Left colon (tissue), 2 donors: ENCODE data around the gene KRT38. TPM values are rescaled to one million over a fixed set of nuclear protein-coding genes. Genes with fewer than 3 reads are reported as not detected.
A peak's percentile ranks its signal among the peaks of the same experiment; 100 is the strongest.
"Not testable (repeated sequence)": the region's sequence is repeated elsewhere in the genome, so short reads cannot be mapped to it uniquely, and the experiment has no call there.

Experiments used
- ATAC-seq: fragments of 200-7000 bp; cut with Tn5 transposase; one replicate; pipeline ENCODE4 v1.9.1; 2020; ENCODE audit warnings: mild to moderate bottlenecking, moderate library complexity
- DNase-seq, 2 donors: peaks; one replicate each; pipeline ENCODE4 v3.0.0-alpha.2; 2020
- intact Hi-C, 2 donors: fragments of 100-400 bp; cut with DNase I in 1 of 2; cut with micrococcal nuclease in 1 of 2; formaldehyde crosslinking; loops; one replicate each; pipeline versions ENCODE4 v1.11.2 to v1.14.0; 2022; cut with DNase I, micrococcal nuclease
- total RNA-seq, 2 donors: library from RNA; stranded (reverse); fragmentation: NEBNext Ultra II Directional; extraction: Animal tissue kit (Norgen Biotek cat#: 25700); gene quantifications; one replicate each; pipeline ENCODE4 v1.2.1, GENCODE V29; 2021
- donor health status: DM: no; HTN: no; CAD: no.
- donor health status: DM: yes; HTN: yes; CAD: no.

Gene KRT38
- total RNA-seq, 2 donors from 2014 or later: not detected

DNA sequence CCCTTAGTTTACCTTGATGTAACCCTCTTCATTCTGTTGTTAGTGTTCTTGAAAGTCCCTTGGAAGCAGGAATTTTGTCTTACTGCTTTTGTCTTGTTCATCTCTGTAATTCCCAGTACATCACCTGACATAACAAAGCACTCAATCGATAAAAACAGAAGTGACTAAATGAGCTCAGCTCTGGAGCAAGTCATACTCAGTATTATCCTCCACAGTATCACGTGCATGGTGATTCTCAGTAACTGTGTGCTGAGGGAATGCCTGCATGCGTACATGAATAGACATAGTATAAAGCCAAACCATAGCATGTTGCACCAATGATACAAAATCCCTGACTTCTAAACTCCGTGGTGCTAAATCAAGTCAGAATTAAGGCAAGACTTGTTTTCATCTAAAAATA lies 7.2 kb downstream of the KRT38 start:
- intact Hi-C loops: no loop called here
- DNase-seq (no peak), ATAC-seq (no peak)

DNA sequence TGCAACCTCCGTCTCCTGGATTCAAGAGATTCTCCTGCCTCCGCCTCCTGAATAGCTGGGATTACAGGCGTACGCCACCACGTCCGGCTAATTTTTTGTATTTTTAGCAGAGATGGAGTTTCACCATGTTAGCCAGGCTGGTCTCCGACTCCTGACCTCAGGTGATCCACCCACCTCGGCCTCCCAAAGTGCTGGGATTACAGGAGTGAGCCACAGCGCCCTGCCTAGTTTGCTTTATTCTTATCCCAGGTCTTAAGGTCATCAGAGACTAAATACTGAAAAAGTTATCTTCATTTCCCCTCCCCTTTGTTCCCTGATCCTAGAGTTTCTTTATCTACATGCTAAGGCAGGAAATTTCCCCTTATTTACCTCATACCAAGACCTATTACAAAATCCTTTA lies 10.4 kb downstream of the KRT38 start:
- DNase-seq, ATAC-seq, intact Hi-C loops: not testable (repeated sequence)

DNA sequence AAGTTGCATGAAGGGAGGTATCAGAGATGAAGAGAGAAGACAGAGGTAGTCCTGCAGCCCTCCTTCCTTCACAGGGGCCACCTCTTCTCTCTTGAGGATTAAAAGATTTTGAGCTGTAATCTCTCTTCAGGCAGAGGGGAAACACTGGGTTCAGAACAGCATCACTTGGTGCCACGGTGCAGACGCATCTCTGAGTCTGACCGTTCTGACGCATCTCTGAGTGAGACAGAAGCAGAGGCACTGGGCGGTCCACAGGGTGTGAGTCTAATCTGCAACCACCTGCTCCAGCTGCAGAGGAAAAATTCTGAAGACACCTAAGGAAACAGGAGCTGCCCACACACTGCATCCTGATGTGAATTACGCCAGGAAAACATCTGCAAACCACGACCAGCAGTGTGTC lies 11.1 kb downstream of the KRT38 start:
- DNase-seq (no peak), ATAC-seq (no peak)
- intact Hi-C loops: no loop called here

DNA sequence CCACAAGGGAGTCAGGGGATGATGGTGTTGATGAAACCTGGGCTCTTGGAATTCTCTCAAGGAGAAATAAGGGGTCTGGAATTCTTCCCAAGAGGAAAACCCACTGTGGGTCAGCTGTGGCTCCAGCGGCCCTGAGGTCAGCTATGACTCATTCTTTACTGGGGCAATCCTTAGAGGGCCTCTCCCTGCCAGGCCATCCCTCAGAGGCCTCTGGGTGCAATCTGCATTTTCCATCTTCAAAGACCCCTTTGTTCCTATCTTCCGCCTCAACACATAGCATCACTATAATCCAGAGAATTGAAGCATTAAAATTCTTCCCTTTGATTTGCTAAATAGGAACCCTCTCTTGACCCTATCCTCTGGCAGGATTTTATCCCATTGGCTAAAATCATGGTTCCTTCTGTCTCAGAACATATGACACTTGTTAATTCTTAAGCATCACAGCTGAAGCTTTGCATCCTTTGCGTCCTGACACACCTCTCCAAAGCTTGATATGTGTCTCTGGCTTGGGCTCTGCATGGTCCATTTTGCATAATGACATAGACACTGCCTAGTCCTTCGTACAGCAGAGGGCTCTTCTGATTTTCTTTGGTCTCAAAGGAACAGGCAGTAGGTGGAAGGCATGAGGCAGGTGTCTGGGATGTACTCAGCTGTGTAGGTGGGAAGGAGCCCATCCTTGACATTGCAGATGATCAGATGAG lies 12.0 kb downstream of the KRT38 start:
- intact Hi-C loops: no loop called here
- ATAC-seq (no peak), DNase-seq (no peak)

DNA sequence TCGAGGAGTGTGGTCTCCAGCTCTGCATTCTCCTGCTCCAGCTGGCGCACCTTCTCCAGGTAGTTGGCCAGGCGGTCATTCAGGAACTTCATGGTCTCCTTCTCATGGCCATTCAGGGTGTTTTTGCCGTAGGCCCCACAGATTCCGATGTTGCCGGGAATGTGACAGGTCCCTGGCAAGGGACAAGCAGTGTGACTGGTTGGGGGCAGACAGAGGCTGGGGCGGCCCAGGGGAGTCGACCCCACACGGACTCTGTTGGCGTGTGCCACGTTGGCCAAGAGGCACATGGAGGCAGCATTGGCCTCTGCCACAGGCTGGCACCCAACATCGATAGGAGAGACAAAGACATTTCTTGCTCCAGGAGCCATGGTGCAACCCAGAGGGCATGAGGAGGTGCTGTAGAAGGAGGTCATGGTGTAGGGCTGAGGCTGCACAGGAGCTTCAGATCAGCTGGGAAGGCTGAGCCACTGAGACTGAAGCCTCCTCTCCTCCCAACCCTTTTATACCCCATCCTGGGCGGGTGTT lies 16.6 kb downstream of the KRT38 start, which contains the start of gene KRT37:
TSS of gene KRT37 (minus strand) at position 475 of the 525 bp plus-strand sequence. CDS start at position 413, 62 bp downstream.
- intact Hi-C loops: no loop called here
- ATAC-seq: no peak
- DNase-seq: no peak

DNA sequence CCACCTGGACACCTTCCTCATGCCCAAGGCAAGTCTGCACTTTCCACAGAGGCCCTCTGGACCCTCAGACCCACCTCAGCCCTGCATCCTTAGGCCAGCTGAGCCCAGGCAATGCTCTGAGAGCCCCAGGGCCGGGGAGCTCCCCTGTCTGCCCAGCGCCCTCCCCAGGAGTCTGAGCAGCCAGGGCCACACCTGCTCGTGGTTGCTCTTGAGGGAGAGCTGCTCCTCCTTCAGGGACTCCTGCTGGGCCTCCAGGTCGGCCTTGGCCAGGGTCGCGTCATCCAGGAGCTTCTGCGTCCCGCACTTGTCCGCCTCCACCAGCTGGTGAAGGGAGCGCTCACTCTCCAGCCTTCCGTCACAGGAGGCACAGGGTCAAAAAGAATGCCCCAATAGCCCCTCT lies 18.2 kb downstream of the KRT38 start:
- ATAC-seq, DNase-seq, intact Hi-C loops: not testable (repeated sequence)

DNA sequence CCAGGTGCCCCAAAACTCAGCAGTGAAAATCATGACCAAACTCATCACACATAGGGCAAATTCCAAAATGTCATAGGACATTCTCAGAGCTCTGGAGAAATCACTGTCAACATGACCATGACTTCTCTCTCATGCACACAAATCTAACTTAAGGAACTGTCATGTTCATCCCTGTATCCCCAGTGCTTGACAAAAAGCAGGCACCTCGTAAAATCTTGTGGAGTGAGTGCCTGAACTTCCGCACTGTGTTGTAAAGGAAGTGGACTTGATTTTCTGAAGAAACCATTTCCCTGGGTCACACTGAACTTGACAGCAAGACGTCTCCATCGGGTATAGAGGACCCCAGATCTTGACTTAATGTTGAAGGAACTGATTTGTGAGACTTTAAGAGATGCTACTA lies 19.2 kb downstream of the KRT38 start:
- DNase-seq (no peak), ATAC-seq (no peak)
- intact Hi-C loops: no loop called here

DNA sequence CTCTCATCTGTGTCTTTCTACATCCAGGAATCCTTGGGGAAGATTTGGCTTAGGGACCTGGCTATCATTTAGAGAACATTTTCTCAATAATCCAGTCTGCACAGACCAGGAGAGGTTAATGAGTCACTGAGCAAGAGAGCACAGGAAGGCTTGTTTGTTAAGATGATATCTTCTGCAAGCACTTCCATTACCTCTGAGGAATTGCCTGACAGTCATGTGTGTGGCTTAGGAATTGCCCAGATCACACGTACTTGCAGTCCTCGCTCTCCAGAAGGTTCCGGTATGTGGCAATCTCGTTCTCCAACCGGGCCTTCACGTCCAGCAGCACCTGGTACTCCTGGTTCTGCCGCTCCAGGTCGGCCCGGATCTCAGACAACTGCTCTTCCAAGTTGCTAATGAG lies 19.7 kb downstream of the KRT38 start:
- intact Hi-C loops: no loop called here
- DNase-seq (no peak), ATAC-seq (no peak)

DNA sequence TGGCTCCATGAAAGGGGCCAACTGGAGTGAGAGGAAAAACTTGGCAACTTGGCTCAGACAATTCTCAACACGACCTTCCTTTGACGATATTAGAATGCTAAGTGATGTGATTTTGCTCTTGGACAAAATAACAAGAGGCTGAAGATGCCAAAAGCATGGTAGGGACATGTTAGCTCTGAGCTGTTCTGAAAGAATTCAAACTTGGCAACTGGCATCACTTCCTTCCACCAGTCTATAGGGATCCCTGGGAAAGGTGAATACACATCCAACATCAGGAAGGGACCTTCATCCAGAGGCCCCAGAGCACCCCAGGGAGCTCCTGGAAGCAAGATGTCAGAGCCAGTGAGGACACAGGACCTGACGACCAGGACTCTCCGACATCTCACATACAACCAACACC lies 20.6 kb downstream of the KRT38 start:
- DNase-seq: no peak
- intact Hi-C loops: no loop called here
- no peak for ATAC-seq

DNA sequence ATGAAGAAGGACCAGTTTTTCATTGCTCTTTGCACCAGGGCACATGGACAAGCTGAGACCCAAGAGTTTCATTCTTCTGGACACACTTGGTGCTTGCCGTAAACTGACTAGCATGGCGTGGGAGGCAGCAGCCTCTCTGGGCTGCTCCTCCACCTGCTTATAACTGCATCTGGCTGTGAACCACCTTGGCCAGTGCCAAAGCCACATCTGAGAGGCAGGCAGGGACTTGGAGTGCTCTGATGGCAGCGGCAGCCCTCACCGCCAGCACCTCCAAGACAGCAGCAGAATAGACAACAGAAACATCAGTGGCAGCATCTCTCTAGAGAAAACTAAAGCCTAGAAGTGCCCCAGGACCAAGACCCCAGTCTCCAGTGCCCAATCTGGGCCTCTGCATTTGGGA lies 21.1 kb downstream of the KRT38 start:
- intact Hi-C loops: no loop called here
- DNase-seq (no peak), ATAC-seq (no peak)

DNA sequence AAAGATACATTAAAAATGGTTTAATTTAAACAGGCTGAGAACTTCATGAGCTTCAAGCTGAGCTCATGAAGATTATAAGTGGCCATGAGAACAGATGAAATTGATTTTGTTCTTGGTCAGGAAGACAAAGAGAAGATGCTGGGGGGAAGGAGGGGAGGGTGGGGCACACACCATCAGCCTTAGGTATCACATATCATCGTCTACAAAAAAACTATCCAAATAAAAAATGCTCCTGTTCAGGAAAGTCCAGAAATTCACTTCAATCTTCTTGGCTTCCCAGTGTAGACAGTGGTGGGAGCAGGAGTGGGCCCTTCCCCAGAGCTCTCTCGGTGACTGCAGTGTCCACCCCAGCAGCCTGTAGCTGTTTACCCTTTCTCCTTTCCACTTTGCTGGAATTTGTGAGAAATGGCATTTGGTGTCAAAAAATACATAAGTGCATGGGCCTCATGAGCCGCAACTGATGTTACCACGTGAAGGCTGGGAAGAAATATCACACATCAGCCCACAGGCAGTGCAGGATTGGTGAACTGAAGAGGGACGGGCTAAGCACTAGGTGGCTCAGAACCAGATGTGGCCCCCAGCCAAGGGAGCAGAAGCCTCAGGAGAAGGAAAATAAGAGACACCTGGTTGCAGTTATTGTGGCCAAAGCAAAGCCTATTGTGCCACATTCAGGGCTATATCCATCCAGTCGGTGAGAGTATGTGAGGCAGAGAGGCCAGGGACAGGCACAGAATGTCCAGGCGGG lies 22.5 kb downstream of the KRT38 start:
- DNase-seq (no peak), ATAC-seq (no peak)
- intact Hi-C loops: no loop called here

DNA sequence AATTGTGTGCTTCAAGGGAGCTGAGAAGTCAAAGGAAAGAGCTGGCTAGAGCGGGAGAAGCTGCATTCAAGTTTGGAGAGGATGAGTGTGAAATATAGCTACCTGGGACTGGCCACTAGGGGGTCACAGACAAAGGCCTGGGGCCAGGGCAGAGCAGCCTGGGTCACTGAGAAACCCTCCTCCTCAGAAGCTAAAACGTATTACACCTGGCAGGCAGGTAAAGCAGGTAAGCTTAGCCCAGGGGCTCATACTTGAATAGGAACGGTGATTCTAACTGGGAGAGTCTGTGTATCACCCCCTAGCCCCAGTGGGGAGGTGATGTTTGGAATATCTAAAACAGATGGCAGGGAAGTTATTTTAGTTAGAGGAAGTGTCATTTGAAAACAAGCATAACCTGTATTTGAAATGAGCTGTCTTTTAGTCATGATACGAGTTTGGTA lies 23.2 kb downstream of the KRT38 start:
- intact Hi-C loops: no loop called here
- ATAC-seq (peak; percentile 44), DNase-seq (peak in 1 of 2 donors; percentile 15)

DNA sequence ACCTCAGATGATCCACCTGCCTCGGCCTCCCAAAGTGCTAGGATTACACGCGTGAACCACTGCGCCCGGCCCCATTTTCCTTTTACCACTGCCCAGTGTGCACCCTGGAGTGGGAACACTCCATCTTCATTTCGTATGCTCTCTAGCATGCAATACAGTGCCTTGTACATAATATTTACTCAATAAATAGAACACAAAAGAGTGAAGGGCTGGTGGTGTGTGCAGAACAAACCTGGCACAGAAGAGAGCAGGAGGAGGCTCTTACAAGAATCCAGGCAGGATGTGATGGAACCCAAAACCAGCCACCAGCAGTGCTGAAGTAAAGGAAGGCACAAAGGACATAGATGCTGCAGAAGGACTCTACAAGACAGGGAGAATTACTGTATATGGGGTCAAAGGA lies 23.7 kb downstream of the KRT38 start:
- intact Hi-C loops: no loop called here
- ATAC-seq (no peak), DNase-seq (no peak)

DNA sequence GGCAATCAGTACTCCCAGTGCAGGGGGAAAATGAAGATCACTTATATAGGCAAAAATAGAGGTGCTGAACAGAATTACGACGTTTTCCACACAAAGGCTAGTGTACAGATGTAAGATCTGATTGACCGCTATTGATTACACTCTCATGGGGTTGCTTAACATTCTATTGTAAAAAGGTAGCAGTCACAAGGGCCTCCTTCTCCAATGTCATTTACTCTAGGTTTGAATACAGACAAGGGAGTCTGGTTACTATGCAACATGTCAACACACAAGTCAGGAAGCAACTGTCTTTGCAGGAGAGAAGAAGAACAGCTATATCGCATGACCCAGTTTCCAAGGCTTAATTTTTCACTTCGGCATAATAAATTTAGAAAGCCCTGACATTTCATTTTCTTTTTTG lies 24.3 kb downstream of the KRT38 start:
- ATAC-seq: no peak
- intact Hi-C loops: no loop called here
- no peak for DNase-seq

DNA sequence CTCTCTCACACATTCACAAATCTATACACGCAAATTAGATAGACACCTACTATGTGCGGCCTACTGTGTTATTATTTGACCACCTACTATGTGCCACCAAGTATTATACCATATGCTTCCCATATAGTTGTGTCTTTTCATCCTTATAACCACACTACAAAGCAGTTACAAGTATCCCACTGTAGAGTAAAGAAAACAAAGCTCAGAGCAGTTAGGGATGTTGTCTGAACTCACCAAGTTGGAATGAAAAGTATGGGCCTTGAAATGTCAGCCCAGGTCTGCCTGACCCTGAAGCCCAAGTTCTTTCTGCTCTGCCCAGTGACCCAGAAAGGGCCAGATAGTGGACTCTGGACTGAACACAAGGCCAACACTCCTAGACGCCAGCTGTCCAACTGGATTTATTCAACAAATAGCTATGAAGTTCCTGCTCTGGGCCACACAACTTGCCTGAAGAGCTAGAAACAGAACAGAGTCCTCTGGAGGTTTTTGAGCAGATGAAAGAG lies 24.9 kb downstream of the KRT38 start:
- DNase-seq (no peak), ATAC-seq (no peak)
- intact Hi-C loops: no loop called here

DNA sequence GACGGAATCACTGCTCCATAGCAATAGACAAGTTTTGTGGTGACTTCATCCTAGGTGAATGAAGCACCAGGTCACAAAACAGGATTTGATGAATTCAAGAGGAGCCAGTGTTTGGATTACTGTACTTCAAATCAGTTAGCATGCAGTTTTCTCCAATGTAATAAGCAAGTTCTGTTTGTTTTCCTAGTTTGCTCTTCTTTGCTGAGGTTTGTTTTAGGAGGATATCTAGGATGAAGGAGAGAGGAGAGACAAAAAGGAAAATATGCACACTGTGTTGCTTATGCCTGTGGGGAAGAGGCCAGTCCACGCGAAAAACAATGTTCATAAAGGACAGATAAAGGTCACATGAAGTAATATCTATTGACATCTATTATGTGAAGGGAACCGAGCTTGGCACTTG lies 25.4 kb downstream of the KRT38 start:
- intact Hi-C loops: no loop called here
- DNase-seq (no peak), ATAC-seq (no peak)

DNA sequence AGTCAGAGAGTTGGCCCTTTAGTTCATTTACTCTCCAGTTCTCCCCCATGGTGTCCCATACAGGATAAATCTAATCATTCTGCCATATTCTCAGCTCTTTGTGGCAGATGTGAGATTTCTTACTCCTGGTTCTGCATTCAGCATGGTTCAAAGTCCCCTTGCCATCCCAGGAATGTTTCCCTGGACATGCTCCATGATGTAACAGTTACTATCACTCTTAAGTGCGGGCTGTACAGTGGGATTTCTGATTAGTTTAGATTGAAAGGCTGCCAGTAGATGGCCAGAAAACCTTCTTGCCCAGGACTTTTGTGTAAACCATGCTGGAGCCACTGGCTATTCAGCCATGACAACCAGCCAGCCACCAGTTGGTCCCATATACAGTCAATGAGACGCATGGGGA lies 26.8 kb downstream of the KRT38 start:
- ATAC-seq (no peak), DNase-seq (no peak)
- intact Hi-C loops: no loop called here

DNA sequence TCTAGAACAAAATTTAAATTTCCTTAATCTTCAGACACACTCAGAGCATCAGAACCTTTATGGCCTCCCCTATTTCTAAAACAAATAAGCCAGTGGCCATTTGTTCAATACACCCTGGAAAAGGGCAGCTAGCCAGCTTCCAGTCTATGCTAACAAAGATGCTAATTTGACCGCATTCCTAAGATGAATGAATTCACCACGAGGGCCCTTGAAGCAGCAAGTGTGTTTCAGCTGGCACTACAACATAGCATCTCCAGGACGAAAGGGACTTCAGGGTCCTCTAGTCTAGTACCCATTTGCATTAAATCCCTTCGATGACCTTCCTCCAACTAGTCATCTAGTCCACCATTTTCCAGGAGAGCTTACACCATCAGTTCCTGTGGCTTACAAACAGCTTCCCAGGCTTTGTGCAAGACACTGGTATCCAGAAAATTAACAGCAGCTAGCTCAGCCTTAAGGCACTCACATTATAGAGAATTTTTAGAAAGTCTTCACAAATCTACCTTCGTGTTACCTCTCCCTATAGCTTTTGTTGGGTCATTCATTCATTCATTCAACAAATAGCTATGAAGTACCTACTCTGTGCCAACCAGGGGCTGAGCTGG lies 27.3 kb downstream of the KRT38 start:
- intact Hi-C loops: no loop called here
- ATAC-seq (no peak), DNase-seq (no peak)

DNA sequence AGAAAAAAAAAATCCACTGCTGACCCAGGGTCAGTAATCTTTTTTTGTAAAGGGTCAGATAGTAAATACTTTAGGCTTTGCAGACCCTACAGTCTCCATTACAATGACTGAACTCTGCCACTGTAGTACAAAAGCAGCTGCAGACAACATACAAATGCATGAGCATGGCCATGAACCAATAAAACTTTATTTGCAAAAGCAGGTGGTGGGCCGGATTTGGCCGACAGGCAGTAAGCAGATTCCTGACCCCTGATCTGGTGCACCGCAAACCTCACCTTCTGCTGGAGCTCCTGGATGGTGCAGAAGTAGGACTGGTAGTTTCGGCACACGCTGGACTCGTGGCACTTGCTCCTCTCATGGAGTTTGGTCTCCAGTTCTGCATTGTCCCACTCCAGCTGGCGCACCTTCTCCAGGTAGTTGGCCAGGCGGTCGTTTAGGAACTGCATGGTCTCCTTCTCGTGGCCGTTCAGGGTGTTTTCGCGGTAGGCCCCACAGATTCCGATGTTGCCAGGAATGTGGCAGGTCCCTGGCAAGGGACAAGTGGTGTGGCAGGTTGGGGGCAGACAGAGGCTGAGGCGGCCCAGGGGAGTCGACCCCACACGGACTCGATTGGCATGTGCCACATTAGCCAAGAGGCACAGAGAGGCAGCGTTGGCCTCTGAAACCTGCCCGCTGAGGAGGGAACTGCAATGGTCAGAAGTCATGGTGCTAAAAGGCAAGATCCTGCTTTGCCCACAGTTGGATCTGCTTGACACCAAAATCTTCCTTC lies 29.5 kb downstream of the KRT38 start:
- intact Hi-C loops: no loop called here
- ATAC-seq: no peak

More for the DNA sequence above, 29.5 kb downstream of the KRT38 start:
- no peak for DNase-seq
